Measurements from ENCODE around the gene NFS1.
"Not testable (repeated sequence)": the region's sequence is repeated elsewhere in the genome, so short reads cannot be mapped to it uniquely, and the experiment has no call there.

- TF ChIP-seq EZH2 (IDR thresholded peaks at IDR 0.05; ENCODE audit: insufficient read depth, poor library complexity, severe bottlenecking); EZH2phosphoT487 (IDR thresholded peaks at IDR 0.05; ENCODE audit: insufficient read depth, low read depth): not testable (repeated sequence)
Measured at GRCh38 chr20:35713120-35713519, 14.0 kb upstream of the NFS1 start.

All from GM23248 (cell line).